ACC112 (cell line): ENCODE data around the gene SYF2.
"Not testable (repeated sequence)": the region's sequence is repeated elsewhere in the genome, so short reads cannot be mapped to it uniquely, and the experiment has no call there.

ENCODE experiments used
- H2AFZ ChIP-seq: fragments of 200-600 bp; sonication (generic); one replicate; pipeline ENCODE4 v1.6.0; 2017; ENCODE audit warnings: antibody characterized with exemption, low read length; ENCODE audit not compliant: unreplicated experiment
- H3K27ac ChIP-seq: fragments of 200-600 bp; sonication (generic); 2 replicates; pipeline ENCODE4 v1.5.1; 2014; ENCODE audit warnings: low read depth, mild to moderate bottlenecking, antibody characterized with exemption, low read length, moderate library complexity
- H3K27me3 ChIP-seq: fragments of 200-600 bp; sonication (generic); 2 replicates; pipeline ENCODE4 v1.6.1; 2014; ENCODE audit warnings: mild to moderate bottlenecking, antibody characterized with exemption, low read length, moderate library complexity, mixed read lengths; ENCODE audit not compliant: insufficient read depth
- H3K36me3 ChIP-seq: fragments of 200-600 bp; sonication (generic); 2 replicates; pipeline ENCODE4 v1.6.1; 2016; ENCODE audit warnings: mild to moderate bottlenecking, antibody characterized with exemption, low read length, moderate library complexity, mixed read lengths; ENCODE audit not compliant: insufficient read depth
- H3K4me1 ChIP-seq: fragments of 200-600 bp; sonication (generic); one replicate; pipeline ENCODE4 v1.6.1; 2016; ENCODE audit warnings: low read length, mixed read lengths; ENCODE audit not compliant: insufficient read depth, unreplicated experiment, control insufficient read depth
- H3K4me3 ChIP-seq: fragments of 200-600 bp; sonication (generic); 2 replicates; pipeline ENCODE4 v1.5.1; 2014; ENCODE audit warnings: mild to moderate bottlenecking, low read depth, low read length
- H3K79me2 ChIP-seq: fragments of 200-600 bp; sonication (generic); one replicate; pipeline ENCODE4 v1.6.0; 2016; ENCODE audit warnings: low read length; ENCODE audit not compliant: control insufficient read depth, unreplicated experiment, insufficient read depth

Gene SYF2

GRCh38 chr1:25194054-25194453 is 38.2 kb downstream of the SYF2 start:
- no peaks in the 10 kb centered on the region for H3K79me2 ChIP-seq
- H2AFZ ChIP-seq = no peak overlapping the region
- H3K36me3 ChIP-seq = no peaks in the 10 kb centered on the region
- H3K4me3 ChIP-seq = no peak overlapping the region
- no peak overlapping the region for H3K27ac ChIP-seq
- H3K27me3 ChIP-seq = peaks cover 32% of the 10 kb centered on the region; the same call in 1 of the 2 replicates
- H3K4me1 ChIP-seq = peaks cover 8% of the 10 kb centered on the region

GRCh38 chr1:25193229-25193628 is 39.1 kb downstream of the SYF2 start:
- Histone ChIP-seq H2AFZ (no peak overlapping the region), H3K4me3 (no peak overlapping the region), H3K27me3 (peaks cover 32% of the 10 kb centered on the region; the same call in 1 of the 2 replicates), H3K4me1 (peaks cover 2% of the 10 kb centered on the region), H3K36me3 (no peaks in the 10 kb centered on the region), H3K27ac (no peak overlapping the region), H3K79me2 (no peaks in the 10 kb centered on the region)

GRCh38 chr1:25192154-25192553 is 40.1 kb downstream of the SYF2 start:
- H3K79me2 ChIP-seq = no peaks in the 10 kb centered on the region
- no peak overlapping the region for H3K4me3 ChIP-seq
- H3K27ac ChIP-seq = no peak overlapping the region
- no peak overlapping the region for H2AFZ ChIP-seq
- peaks cover 32% of the 10 kb centered on the region; the same call in 1 of the 2 replicates for H3K27me3 ChIP-seq
- H3K36me3 ChIP-seq = no peaks in the 10 kb centered on the region
- no peaks in the 10 kb centered on the region for H3K4me1 ChIP-seq

- Histone ChIP-seq H3K79me2 (no peaks in the 10 kb centered on the region), H3K27me3 (peaks cover 34% of the 10 kb centered on the region; the same call in 1 of the 2 replicates), H3K4me3 (no peak overlapping the region), H3K36me3 (no peaks in the 10 kb centered on the region), H2AFZ (no peak overlapping the region), H3K27ac (no peak overlapping the region), H3K4me1 (no peaks in the 10 kb centered on the region)
These were observed 42.0 kb downstream of the SYF2 start for GRCh38 chr1:25190260-25190659.

GRCh38 chr1:25187904-25188303 is 44.4 kb downstream of the SYF2 start:
- not testable (repeated sequence) for H2AFZ ChIP-seq
- peaks cover 19% of the 10 kb centered on the region; the same call in 1 of the 2 replicates for H3K27me3 ChIP-seq

GRCh38 chr1:25187077-25187476 is 45.2 kb downstream of the SYF2 start:
- Histone ChIP-seq H3K4me3 (no peak overlapping the region), H3K27ac (no peak overlapping the region), H3K36me3 (no peaks in the 10 kb centered on the region), H2AFZ (no peak overlapping the region), H3K27me3 (peaks cover 11% of the 10 kb centered on the region; the same call in 1 of the 2 replicates), H3K4me1 (no peaks in the 10 kb centered on the region), H3K79me2 (no peaks in the 10 kb centered on the region)

More at GRCh38 chr1:25187904-25188303, 44.4 kb downstream of the SYF2 start:
- H3K79me2 ChIP-seq, H3K27ac ChIP-seq, H3K4me1 ChIP-seq, H3K4me3 ChIP-seq, H3K36me3 ChIP-seq: not testable (repeated sequence)

- peaks cover 11% of the 10 kb centered on the region; the same call in 1 of the 2 replicates for H3K27me3 ChIP-seq
- no peak overlapping the region for H3K4me3 ChIP-seq
- H3K36me3 ChIP-seq = no peaks in the 10 kb centered on the region
- H3K27ac ChIP-seq = no peak overlapping the region
- no peaks in the 10 kb centered on the region for H3K4me1 ChIP-seq
- H2AFZ ChIP-seq = no peak overlapping the region
- no peaks in the 10 kb centered on the region for H3K79me2 ChIP-seq
These were observed 45.9 kb downstream of the SYF2 start for GRCh38 chr1:25186161-25187007.

GRCh38 chr1:25185409-25186160 is 46.7 kb downstream of the SYF2 start:
- Histone ChIP-seq H3K36me3 (no peaks in the 10 kb centered on the region), H3K4me3 (no peak overlapping the region), H2AFZ (no peak overlapping the region), H3K4me1 (no peaks in the 10 kb centered on the region), H3K79me2 (no peaks in the 10 kb centered on the region), H3K27ac (no peak overlapping the region), H3K27me3 (peaks cover 11% of the 10 kb centered on the region; the same call in 1 of the 2 replicates)

- H3K4me1 ChIP-seq = no peaks in the 10 kb centered on the region
- peaks cover 11% of the 10 kb centered on the region; the same call in 1 of the 2 replicates for H3K27me3 ChIP-seq
- no peaks in the 10 kb centered on the region for H3K36me3 ChIP-seq
- no peak overlapping the region for H2AFZ ChIP-seq
- no peaks in the 10 kb centered on the region for H3K79me2 ChIP-seq
- H3K4me3 ChIP-seq = no peak overlapping the region
- no peak overlapping the region for H3K27ac ChIP-seq
These were observed 48.1 kb downstream of the SYF2 start for GRCh38 chr1:25184001-25184762.
